Natural killer cell (primary cell): ENCODE data around the gene ESYT3. TPM values are rescaled to one million over a fixed set of nuclear protein-coding genes. Genes with fewer than 3 reads are reported as not detected.

Experiments used
- ATAC-seq, 3 donors: fragments of 150-1000 bp in 2 of 3; fragments of 200-7000 bp in 1 of 3; cut with Tn5 transposase; 1 replicate in 1 of 3; 2 replicates in 2 of 3; pipeline ENCODE4 v1.10.0; 2021; ENCODE audit warnings: mild to moderate bottlenecking in 2 of 3, moderate library complexity in 2 of 3
- DNase-seq, 2 donors: peaks; one replicate each; pipeline versions ENCODE4 v3.0.0 to v3.0.0-alpha.2; 2013 to 2021; ENCODE audit warnings: mixed read lengths in 1 of 2
- H3K27ac ChIP-seq: one replicate; pipeline ENCODE4 v1.5.1; 2013; ENCODE audit warnings: mild to moderate bottlenecking, low read length
- H3K27me3 ChIP-seq: one replicate; pipeline ENCODE4 v1.6.1; 2013; ENCODE audit warnings: low read length; ENCODE audit not compliant: control insufficient read depth, insufficient read depth
- H3K36me3 ChIP-seq: one replicate; pipeline ENCODE4 v1.6.1; 2013; ENCODE audit warnings: low read length; ENCODE audit not compliant: control insufficient read depth, insufficient read depth
- H3K4me1 ChIP-seq: one replicate; pipeline ENCODE4 v1.6.1; 2013; ENCODE audit warnings: low read length; ENCODE audit not compliant: control insufficient read depth, insufficient read depth
- H3K4me3 ChIP-seq: one replicate; pipeline ENCODE4 v1.5.1; 2013; ENCODE audit warnings: low read length
- H3K9me3 ChIP-seq: one replicate; pipeline ENCODE4 v1.6.1; 2013; ENCODE audit warnings: low read length; ENCODE audit not compliant: control insufficient read depth, insufficient read depth
- H3K27ac Mint-ChIP-seq, 2 donors: one replicate each; pipeline ENCODE4 v1.8.0; 2022; ENCODE audit warnings: mild to moderate bottlenecking in 2 of 2, mixed read lengths in 2 of 2, moderate library complexity in 1 of 2
- H3K27me3 Mint-ChIP-seq, 2 donors: one replicate each; pipeline ENCODE4 v1.8.0; 2022; ENCODE audit warnings: low read depth in 2 of 2, mixed read lengths in 2 of 2
- H3K36me3 Mint-ChIP-seq: one replicate; pipeline ENCODE4 v1.8.0; 2022; ENCODE audit warnings: mixed read lengths
- H3K4me1 Mint-ChIP-seq, 2 donors: one replicate each; pipeline ENCODE4 v1.8.0; 2022; ENCODE audit warnings: mixed read lengths in 2 of 2
- H3K4me3 Mint-ChIP-seq: one replicate; pipeline ENCODE4 v1.8.0; 2022; ENCODE audit warnings: mild to moderate bottlenecking, moderate library complexity, mixed read lengths
- H3K9me3 Mint-ChIP-seq, 2 donors: one replicate each; pipeline ENCODE4 v1.8.0; 2022; ENCODE audit warnings: mixed read lengths in 2 of 2
- CTCF ChIP-seq: fragments of 200-600 bp; IDR thresholded peaks from one replicate; pipeline ENCODE4 v1.8.0; 2022; ENCODE audit warnings: antibody characterized with exemption
- WGBS: methylation state at CpG from one replicate; pipeline ENCODE4 v1.1.7; 2013; ENCODE audit warnings: missing lambda C conversion rate; ENCODE audit not compliant: insufficient coverage; 5-methylcytosine and 5-hydroxymethylcytosine counted together
- intact Hi-C: fragments of 100-400 bp; cut with micrococcal nuclease; formaldehyde crosslinking; loops from one replicate; pipeline ENCODE4 v1.14.2; 2022
- total RNA-seq, 4 donors: library from RNA; stranded (reverse); fragments of 120-200 nt in 1 of 4; gene quantifications; one replicate each; pipeline versions ENCODE4 v1.2.3 to v1.2.4, GENCODE V29; 2013 to 2022

ESYT3 gene
- total RNA-seq, 3 donors from 2014 or later (not counting 1 experiment from before 2014, with no cell fraction given): not detected

- Histone ChIP-seq H3K9me3 (no peaks in the 10 kb centered on the region), H3K4me1 (no peaks in the 10 kb centered on the region), H3K27ac (no peak overlapping the region), H3K27me3 (no peaks in the 10 kb centered on the region), H3K36me3 (no peaks in the 10 kb centered on the region), H3K4me3 (no peak overlapping the region)
- 90% methylated on average over 2 of the region's 2 CpGs for WGBS
- Mint-ChIP-seq H3K9me3 (no peaks in the 10 kb centered on the region), H3K4me3 (no peak overlapping the region), H3K4me1 (no peaks in the 10 kb centered on the region), H3K36me3 (no peaks in the 10 kb centered on the region), H3K27me3 (peaks cover 0 to 7% of the 10 kb centered on the region in 2 donors), H3K27ac (no peak overlapping the region)
- TF ChIP-seq CTCF: no peak
- intact Hi-C loops: no loop called here
- ATAC-seq (no peak), DNase-seq (no peak)
These were observed 8.7 kb downstream of the ESYT3 start for GRCh38 chr3:138443091-138443490.

- H3K4me3 ChIP-seq: no peak overlapping the region
- H3K27ac ChIP-seq: no peak overlapping the region
- no peaks in the 10 kb centered on the region for H3K36me3 Mint-ChIP-seq
- H3K27ac Mint-ChIP-seq: no peak overlapping the region
- H3K4me3 Mint-ChIP-seq: no peak overlapping the region
- H3K27me3 Mint-ChIP-seq: peaks cover 0 to 3% of the 10 kb centered on the region in 2 donors
- H3K27me3 ChIP-seq: no peaks in the 10 kb centered on the region
- no peak for ATAC-seq
- H3K4me1 Mint-ChIP-seq: no peaks in the 10 kb centered on the region
- H3K9me3 Mint-ChIP-seq: no peaks in the 10 kb centered on the region
- intact Hi-C loops: no loop called here
- TF ChIP-seq CTCF: no peak
- WGBS: 91% methylated on average over 14 of the region's 14 CpGs
- no peaks in the 10 kb centered on the region for H3K36me3 ChIP-seq
- DNase-seq: no peak
- H3K4me1 ChIP-seq: no peaks in the 10 kb centered on the region
- H3K9me3 ChIP-seq: no peaks in the 10 kb centered on the region
These were observed 9.4 kb downstream of the ESYT3 start for GRCh38 chr3:138443521-138444503.

- H3K27me3 ChIP-seq: no peaks in the 10 kb centered on the region
- H3K27ac Mint-ChIP-seq: no peak overlapping the region
- H3K4me3 ChIP-seq: no peak overlapping the region
- H3K9me3 Mint-ChIP-seq: no peaks in the 10 kb centered on the region
- 80% methylated on average over 7 of the region's 7 CpGs for WGBS
- no peaks in the 10 kb centered on the region for H3K4me1 Mint-ChIP-seq
- intact Hi-C loops: no loop called here
- H3K36me3 Mint-ChIP-seq: no peaks in the 10 kb centered on the region
- DNase-seq (no peak), ATAC-seq (no peak)
- H3K36me3 ChIP-seq: no peaks in the 10 kb centered on the region
- H3K27me3 Mint-ChIP-seq: no peaks in the 10 kb centered on the region
- no peaks in the 10 kb centered on the region for H3K9me3 ChIP-seq
- no peaks in the 10 kb centered on the region for H3K4me1 ChIP-seq
- H3K4me3 Mint-ChIP-seq: no peak overlapping the region
- no peak for TF ChIP-seq CTCF
- H3K27ac ChIP-seq: no peak overlapping the region
These were observed 10.8 kb downstream of the ESYT3 start for GRCh38 chr3:138445236-138445635.
